GM18502 (cell line): Measurements from ENCODE around the gene FBXL7.

Experiments used
- ATAC-seq: cut with Tn5 transposase; IDR thresholded peaks from one replicate; pipeline ENCODE4 v1.9.1; 2021; ENCODE audit warnings: mild to moderate bottlenecking; ENCODE audit not compliant: unreplicated experiment, poor library complexity

Gene FBXL7

DNA sequence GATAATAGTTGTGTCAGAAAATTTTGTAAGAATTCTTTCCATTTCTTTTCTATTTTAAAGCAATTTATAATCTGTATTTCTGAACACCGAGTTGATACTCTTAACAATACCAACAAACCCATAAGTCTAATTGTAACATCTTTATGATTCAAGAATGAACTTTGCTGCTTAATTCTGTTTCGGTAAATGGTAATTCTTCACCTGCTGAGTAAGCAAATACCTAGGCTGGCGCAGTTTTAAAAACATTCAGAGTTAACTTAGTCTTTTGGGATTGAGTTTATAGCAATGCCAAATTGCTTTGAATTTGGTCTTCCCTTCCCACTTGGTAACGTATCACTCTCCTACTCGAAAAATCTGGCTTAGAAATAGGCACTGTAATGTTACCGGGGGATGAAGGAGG lies 456.6 kb downstream of the FBXL7 start:
- ATAC-seq, result no peak

DNA sequence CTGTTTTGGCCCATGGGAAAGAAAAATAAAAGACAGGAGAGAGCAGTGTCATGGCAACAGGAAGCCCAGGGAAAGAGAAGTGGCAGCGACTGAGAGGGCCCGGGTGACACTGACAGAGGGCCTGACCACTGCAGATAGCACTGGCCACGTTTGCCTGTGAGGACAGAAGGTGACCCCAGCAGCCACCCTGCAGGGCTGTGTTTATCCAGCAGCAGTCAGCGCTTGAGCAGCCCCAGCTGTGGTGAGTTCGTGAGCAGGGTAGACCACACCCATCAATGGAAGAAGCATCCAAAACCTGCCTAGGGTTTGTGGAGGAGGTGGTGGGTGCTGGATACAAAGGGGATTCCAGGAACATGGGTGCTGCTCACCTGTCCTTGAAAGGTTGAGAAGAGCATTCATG lies 457.1 kb downstream of the FBXL7 start:
- ATAC-seq, result no peak

DNA sequence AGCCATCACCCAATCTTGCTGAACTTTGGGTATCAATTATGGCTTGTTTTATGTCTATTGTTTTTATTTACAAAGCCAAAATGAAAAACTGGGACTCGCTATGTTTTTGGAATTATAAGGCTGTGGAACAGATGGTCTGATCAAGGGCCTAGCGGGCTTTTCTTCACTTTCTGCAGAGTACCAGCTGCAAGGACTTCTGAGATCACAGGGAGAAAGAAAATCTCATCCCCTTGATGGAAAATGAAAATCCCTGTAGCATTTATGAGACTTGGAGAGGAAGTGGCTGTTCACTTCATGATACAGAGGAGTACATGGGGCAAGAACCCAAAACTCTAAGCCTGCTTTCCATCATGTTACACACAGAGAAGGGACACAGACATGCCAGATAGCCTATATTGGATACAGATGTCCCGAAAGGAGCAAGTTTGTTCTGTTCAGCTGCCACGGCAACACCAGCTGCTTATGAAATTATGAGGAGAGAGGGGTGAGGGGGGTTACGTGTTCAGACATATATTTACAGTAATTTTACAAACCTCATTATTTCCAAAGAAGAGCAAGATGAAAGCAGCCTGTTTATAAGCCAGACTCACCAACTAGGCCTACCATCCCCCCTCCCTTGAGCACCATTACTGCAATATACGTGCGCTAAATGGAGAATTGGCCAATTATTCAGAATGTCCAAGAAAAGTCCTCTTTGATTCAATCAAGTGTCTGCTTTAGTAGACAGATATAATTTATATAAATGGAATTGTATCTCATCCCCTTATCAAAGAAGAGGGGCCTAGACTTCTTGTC lies 459.6 kb downstream of the FBXL7 start:
- no peak for ATAC-seq

DNA sequence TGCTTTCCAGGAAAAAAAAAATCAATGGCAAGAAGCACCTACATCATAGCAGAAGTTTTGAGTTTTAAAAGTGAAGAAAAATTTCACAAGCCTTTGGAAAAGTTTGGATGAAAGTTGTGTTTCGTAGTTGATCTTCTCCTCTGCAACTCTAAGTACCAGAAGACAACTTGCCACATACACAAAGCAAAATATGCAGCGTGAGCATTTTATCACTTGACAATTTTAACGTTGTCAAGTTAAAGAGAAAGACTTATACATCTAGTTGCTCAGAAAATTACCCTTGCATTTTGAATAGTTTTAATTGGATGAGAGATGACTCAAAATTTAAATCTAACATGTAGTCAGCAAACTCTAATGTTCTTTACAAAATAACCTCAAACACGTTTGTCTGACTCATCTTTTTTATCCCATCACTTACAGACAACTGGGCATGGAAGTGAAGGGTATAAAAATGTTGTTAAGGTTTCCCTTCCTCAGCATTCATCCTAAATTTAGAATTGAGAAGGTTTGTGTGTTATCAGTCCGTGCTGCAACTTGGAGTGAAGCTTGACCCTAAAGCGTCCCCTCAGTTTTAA lies 466.2 kb downstream of the FBXL7 start:
- no peak for ATAC-seq

DNA sequence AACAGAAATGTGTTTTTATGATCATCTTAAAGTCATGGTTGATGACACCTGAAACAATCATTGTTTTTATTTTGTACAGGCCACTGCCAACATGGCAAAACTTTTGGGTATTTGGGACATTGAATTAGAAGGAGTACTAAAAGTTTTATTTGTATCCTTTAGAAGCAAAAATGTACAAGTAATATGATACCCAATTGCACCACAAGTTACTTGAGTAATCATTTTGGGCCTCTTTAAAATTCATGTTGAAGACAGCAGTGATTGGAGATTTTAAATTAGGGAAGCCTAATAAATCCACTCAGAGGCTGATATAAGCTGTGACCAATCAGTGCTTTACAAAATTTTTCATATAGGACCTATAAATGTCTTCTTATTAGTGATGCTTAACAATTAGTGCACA lies 466.7 kb downstream of the FBXL7 start:
- ATAC-seq, result no peak

DNA sequence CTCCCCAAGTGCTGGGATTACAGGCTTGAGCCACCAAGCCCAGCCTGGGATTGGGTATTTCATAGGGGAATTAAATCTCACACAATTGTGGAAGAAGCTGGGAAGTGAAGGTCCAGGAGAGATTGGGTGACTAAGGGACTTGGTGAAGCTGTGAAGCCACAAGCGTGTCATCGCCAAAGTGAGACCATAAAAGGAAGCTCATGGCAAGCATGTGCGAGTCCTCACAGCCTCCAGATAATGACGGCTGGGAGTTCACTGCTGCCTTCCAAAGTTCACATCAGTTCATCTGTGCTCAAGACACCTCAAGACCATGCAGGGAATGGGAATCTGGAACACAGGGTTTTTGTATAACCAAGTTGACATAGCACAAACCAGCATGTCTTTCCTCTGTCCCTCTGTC lies 469.0 kb downstream of the FBXL7 start:
- no peak for ATAC-seq

DNA sequence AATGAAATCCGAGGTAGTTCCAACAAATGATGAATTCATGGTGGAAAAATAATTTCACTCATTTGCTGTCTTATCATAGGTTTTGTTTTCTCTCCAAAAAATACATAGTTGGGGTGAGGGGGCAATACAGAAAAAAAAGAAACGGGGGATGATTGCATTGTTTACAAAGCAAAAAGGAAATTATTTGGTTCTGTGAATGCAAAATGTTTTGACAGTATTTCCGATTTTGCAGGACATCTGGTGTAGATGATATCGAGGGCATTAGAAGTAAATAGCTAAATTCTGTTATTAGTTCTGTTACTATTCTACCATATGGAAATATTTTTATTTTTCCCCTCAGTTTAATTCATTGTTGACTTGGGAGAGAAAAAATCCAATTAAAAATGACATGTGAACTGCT lies 477.9 kb downstream of the FBXL7 start:
- no peak for ATAC-seq

DNA sequence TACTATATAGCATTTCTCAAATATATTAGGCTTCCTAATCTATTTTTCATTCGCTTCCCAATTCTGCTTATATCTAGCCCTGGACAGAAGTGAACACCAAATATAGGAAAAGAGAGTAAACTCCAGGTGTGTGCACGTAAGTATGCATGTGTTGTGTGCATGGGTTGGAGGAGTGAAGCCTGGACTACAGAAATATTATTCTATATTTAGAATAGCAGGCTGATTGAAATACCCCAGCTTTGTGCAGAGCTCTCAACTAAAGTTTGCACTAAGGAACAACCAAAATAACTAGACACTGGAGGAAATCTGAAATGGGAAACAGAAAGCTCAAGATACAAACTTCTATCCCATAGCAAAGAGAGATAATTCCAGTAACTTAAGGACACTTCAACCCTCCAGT lies 480.9 kb downstream of the FBXL7 start:
- ATAC-seq, result no peak

DNA sequence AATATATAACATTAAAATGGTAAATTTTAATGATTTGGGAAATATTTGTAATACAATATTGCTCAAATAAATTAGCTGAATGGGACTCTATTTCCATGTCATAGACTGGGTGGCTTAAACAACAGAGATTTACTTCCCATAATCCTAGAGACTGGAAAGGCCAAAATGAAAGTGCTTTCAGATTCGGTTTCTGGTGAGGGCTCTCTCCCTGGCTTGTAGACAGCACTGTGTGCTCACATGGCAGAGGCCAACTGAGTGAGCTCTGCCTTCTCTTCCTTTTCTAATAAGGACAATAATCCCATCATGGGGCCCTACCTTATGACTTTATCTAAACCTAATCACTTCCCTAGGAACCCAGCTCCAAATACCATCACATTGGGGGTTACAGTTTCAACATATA lies 483.4 kb downstream of the FBXL7 start:
- no peak for ATAC-seq
